HUES6 (cell line): ENCODE measurements around the gene DGKB.

ENCODE experiments used
- H3K27ac ChIP-seq: 2 replicates; pipeline ENCODE4 v1.7.0; 2013; ENCODE audit warnings: low read depth, mild to moderate bottlenecking, low read length, inconsistent platforms
- H3K27me3 ChIP-seq: 2 replicates; pipeline ENCODE4 v1.6.1; 2013; ENCODE audit warnings: low read length; ENCODE audit not compliant: control insufficient read depth, insufficient read depth
- H3K36me3 ChIP-seq: 2 replicates; pipeline ENCODE4 v1.6.1; 2013; ENCODE audit warnings: low read length; ENCODE audit not compliant: control insufficient read depth, insufficient read depth
- H3K4me1 ChIP-seq: 2 replicates; pipeline ENCODE4 v1.6.1; 2013; ENCODE audit warnings: low read length; ENCODE audit not compliant: control insufficient read depth, insufficient read depth
- H3K4me3 ChIP-seq: 2 replicates; pipeline ENCODE4 v1.5.1; 2013; ENCODE audit warnings: low read depth, low read length
- H3K9ac ChIP-seq: one replicate; pipeline ENCODE4 v1.6.1; 2013; ENCODE audit warnings: mild to moderate bottlenecking, low read length
- H3K9me3 ChIP-seq: 2 replicates; pipeline ENCODE4 v1.6.1; 2013; ENCODE audit warnings: low read depth, low read length; ENCODE audit not compliant: control insufficient read depth, insufficient read depth

DGKB gene

DNA sequence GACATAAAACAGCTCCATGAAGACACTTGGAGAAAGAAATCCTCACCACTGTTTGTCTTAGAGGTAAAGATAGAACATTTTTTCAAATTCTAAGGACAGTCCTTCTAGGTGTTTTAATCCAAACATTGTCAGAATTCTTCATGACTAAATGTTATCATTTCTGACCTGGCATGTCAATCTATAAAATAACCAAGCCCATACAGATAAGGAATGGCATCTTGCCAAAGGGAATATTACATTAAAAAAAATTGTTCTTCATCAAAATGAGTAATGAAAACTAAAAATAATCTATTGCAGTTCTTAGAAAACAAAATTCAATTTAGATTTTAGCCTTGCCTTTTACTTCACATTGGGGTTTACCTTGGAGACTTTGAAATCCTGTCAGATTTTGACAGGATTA, 33.6 kb downstream of the DGKB start:
- Histone ChIP-seq H3K4me3 (no peak overlapping the region), H3K36me3 (no peaks in the 10 kb centered on the region), H3K9me3 (peaks cover 4% of the 10 kb centered on the region; the same call in 1 of the 2 replicates), H3K27me3 (no peaks in the 10 kb centered on the region), H3K4me1 (no peaks in the 10 kb centered on the region), H3K9ac (no peak overlapping the region), H3K27ac (no peak overlapping the region)

DNA sequence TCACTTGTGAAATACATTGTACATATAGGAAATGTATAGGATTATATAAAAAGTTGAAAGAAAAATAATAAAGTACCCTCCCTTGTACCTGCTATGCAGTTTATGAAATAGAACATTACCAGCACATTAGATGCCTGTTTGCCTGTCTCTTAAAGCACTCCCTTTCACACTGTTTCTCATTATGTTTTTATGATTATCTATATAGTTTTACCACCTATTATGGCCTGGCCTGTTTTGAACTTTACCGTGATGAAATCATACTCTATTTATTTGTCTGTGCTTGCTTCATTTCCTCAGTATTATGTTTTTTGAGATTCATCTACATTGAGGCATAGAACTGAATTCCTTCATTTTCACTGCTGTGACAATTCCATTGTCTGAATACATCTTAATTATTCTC, 41.1 kb downstream of the DGKB start:
- Histone ChIP-seq H3K36me3 (no peaks in the 10 kb centered on the region), H3K4me1 (no peaks in the 10 kb centered on the region), H3K4me3 (no peak overlapping the region), H3K9me3 (0 out of 2 replicates have a peak, but pooled peaks cover 4% of the 10 kb centered on the region), H3K27me3 (no peaks in the 10 kb centered on the region), H3K9ac (no peak overlapping the region), H3K27ac (no peak overlapping the region)

DNA sequence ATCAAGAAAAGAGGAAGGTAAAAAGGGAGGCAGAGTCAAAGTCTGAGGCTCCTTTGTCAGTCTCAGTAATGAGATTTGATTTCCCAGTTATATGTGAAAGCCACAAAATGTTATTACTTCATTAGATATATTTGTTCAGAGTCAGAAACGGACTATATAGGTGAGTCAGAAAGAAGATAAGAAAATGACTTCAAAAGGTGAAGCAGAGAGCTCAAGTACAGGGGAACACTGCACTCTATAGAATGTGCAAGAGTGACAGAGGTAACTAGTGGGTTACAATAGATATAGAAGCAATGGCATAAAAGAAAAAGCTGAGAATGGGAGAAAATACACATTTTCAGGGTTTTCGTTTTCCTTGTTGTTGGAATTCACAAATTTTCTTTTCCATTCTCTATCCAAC, 43.3 kb downstream of the DGKB start:
- H3K9ac ChIP-seq, result no peak overlapping the region
- no peaks in the 10 kb centered on the region for H3K4me1 ChIP-seq
- peaks cover 3% of the 10 kb centered on the region for H3K9me3 ChIP-seq
- no peak overlapping the region for H3K4me3 ChIP-seq
- H3K27ac ChIP-seq, result no peak overlapping the region
- no peaks in the 10 kb centered on the region for H3K27me3 ChIP-seq
- no peaks in the 10 kb centered on the region for H3K36me3 ChIP-seq

DNA sequence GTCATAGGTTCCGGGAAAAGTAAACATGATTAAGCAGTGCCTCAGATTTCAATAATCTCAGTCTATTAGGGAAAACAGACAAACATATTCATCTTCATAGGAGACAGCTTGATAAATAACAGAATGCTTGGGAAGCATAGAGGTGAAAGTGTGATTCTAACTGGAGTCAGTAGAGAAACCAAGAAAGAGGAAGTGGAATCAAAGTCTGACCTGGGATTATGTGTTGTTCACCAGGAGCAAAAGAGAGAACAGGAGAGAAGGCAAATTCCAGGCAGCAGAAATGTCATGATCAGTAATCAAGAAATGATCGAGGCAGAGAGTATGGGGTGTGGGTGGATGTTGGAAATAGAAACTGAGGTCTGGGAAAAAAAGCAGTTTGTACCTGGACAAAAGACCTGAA, 43.7 kb downstream of the DGKB start:
- Histone ChIP-seq H3K4me3 (no peak overlapping the region), H3K9me3 (peaks cover 7% of the 10 kb centered on the region), H3K9ac (no peak overlapping the region), H3K36me3 (no peaks in the 10 kb centered on the region), H3K27ac (no peak overlapping the region), H3K4me1 (no peaks in the 10 kb centered on the region), H3K27me3 (no peaks in the 10 kb centered on the region)

DNA sequence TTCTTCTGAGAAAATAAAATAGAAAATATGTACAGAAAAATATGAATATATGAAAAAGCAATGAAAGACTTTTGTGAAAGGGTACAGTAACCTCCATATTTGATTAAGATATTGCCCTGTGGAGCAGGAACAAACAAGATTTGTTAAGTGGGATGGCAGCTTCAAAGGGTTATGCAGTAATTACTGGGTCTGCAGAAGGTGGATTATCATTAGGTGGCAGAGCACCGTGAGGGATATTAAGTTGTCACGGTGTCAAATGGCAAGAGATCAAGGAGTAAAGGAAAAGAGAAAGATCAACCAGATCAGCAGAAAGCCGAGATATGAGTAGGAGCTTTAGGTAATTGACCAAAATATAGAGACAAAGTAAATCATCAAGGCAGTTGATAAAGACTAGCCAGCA, 44.1 kb downstream of the DGKB start:
- H3K4me1 ChIP-seq, result no peaks in the 10 kb centered on the region
- H3K9me3 ChIP-seq, result peaks cover 7% of the 10 kb centered on the region
- no peak overlapping the region for H3K9ac ChIP-seq
- H3K4me3 ChIP-seq, result no peak overlapping the region
- H3K27me3 ChIP-seq, result no peaks in the 10 kb centered on the region
- H3K36me3 ChIP-seq, result no peaks in the 10 kb centered on the region
- no peak overlapping the region for H3K27ac ChIP-seq

DNA sequence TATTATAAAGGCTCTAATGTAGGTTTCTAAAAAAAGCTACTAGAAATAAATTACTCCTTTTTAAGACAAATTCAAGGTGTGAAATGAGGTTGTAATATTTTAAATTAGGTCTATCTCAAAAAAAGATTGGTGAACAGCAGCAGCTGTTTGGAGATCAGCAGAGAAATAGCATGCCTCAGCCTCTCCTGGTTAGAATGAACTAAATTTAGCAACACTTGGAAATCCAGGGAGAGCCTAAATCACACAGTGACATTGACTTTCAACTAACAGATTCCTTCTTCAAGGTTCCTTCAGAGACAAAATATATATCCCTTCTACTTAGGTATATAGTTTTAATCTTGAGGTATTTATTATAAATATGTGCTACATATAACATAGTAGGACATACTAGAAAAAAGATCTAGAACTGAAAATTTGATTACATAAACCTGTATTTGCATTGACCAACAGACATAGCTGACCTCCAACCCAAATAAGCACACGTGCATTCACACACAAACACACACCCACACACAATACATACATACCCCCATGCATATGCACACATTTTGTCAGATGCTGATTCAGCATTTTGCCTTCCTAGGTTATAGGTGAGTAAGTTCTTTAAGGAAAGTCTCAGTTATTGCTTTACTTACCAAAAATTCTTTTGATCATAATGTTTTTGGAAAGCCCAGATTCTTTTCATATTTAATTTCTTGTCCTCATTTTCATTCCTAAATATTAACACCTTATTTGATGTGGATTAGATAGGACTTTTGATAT, 47.3 kb downstream of the DGKB start:
- no peak overlapping the region for H3K4me3 ChIP-seq
- no peak overlapping the region for H3K9ac ChIP-seq
- no peak overlapping the region for H3K27ac ChIP-seq
- no peaks in the 10 kb centered on the region for H3K27me3 ChIP-seq
- no peaks in the 10 kb centered on the region for H3K36me3 ChIP-seq
- no peaks in the 10 kb centered on the region for H3K4me1 ChIP-seq
- H3K9me3 ChIP-seq, result peaks cover 7% of the 10 kb centered on the region

DNA sequence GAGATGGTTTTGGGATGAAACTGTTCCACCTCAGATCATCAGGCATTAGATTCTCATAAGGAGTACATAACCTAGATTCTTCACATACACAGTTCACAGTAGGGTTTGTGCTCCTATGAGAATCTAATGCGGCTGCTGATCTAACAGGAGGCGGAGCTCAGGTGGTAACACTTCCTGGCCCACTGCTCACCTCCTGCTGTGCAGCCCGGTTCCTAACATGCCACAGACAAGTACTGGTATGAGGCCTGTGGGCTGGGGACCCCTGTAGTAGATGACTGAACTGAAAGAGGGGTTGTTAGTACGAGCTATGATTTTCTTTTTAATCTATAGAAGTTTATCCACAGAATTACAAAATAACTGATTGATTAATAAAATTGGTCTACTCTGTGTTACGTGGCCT, 48.1 kb downstream of the DGKB start:
- no peaks in the 10 kb centered on the region for H3K4me1 ChIP-seq
- H3K36me3 ChIP-seq, result no peaks in the 10 kb centered on the region
- H3K27ac ChIP-seq, result no peak overlapping the region
- H3K9me3 ChIP-seq, result peaks cover 7% of the 10 kb centered on the region
- H3K9ac ChIP-seq, result no peak overlapping the region
- H3K27me3 ChIP-seq, result no peaks in the 10 kb centered on the region
- no peak overlapping the region for H3K4me3 ChIP-seq

DNA sequence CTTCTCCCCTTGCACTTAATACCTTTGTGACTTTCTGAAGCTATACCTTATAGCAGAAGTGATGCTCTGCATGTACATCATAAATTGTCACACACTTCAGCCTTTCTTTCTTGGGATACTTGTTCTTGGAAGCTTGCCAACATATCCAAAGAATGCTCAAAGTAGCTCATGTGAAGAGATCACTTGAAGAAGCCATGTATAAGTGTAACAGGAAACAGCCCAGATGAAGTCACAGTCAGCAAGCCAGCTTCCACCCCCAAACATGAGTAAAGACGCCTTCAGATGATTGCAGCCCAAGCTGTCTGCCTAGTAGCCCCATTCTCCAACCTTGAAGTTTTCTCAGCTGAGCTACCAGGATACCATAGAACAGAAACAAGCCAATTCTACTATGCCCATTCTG, 50.9 kb downstream of the DGKB start:
- no peaks in the 10 kb centered on the region for H3K36me3 ChIP-seq
- no peaks in the 10 kb centered on the region for H3K27me3 ChIP-seq
- no peak overlapping the region for H3K27ac ChIP-seq
- peaks cover 1% of the 10 kb centered on the region; the same call in 1 of the 2 replicates for H3K4me1 ChIP-seq
- H3K9me3 ChIP-seq, result peaks cover 7% of the 10 kb centered on the region
- no peak overlapping the region for H3K4me3 ChIP-seq
- H3K9ac ChIP-seq, result no peak overlapping the region

DNA sequence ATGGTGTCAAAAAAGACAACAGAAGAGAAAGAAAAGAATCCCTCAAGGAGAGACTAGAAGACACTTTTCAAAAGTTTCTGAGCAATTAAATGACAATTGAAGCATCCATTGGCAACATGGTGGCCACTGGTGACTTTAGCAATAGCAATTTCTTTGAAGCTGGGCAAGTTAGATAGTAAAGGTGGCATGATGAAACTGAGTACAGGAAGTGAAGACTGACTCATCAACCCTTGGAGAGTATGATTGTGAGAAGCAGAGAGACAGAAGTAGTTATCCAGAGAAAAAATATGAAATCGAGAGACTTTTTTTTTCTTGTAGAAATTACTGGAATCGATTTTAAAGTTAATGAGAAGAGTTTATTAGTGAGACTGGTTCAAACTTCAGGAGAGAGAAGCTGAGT, 52.5 kb downstream of the DGKB start:
- Histone ChIP-seq H3K4me3 (no peak overlapping the region), H3K4me1 (peaks cover 13% of the 10 kb centered on the region), H3K36me3 (no peaks in the 10 kb centered on the region), H3K27ac (no peak overlapping the region), H3K9me3 (peaks cover 7% of the 10 kb centered on the region), H3K9ac (no peak overlapping the region), H3K27me3 (no peaks in the 10 kb centered on the region)

DNA sequence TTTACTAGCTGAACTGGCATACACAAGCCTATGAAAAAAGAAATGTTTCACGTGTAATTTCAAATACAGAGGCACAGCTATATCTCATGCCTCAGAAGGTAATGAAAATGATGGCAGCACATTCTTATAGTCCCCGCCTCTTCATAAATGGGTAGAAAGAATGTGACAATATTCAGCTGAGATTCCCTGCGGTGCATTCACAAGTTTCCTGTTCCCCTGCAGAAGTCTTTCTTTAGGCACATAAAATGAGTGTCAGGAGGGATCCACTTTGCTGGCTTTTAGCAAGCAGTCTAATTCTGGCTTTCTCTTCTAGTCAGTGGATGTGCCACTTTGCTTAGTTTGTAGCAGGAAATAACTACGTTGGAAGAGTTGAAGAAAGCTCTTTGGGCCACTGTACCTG, 56.1 kb downstream of the DGKB start:
- Histone ChIP-seq H3K4me1 (peaks cover 13% of the 10 kb centered on the region), H3K27ac (no peak overlapping the region), H3K4me3 (no peak overlapping the region), H3K9ac (no peak overlapping the region), H3K9me3 (no peaks in the 10 kb centered on the region), H3K36me3 (no peaks in the 10 kb centered on the region), H3K27me3 (no peaks in the 10 kb centered on the region)

DNA sequence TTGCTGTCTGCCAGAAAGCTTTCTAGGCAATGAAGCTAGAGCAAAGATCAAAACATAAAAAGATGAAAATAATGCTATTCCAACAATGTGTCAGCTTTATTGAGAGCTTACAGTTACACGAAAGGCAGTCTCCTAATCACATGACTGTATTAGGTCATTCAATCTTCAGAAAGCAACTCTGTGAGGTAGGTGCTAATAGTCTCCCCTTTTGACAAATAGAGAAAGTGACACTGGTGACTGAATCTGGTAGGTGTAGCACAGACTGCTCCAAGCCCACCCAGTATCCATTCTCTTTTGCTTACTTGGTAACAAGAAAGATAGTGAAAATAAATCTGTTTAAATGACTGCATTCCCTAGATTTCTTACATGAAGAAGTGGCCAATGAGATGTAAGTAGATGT, 58.8 kb downstream of the DGKB start:
- no peak overlapping the region for H3K4me3 ChIP-seq

More for the DNA sequence above, 58.8 kb downstream of the DGKB start:
- Histone ChIP-seq H3K9ac (no peak overlapping the region), H3K27me3 (no peaks in the 10 kb centered on the region), H3K4me1 (peaks cover 13% of the 10 kb centered on the region), H3K9me3 (no peaks in the 10 kb centered on the region), H3K36me3 (no peaks in the 10 kb centered on the region), H3K27ac (no peak overlapping the region)
